T-helper 17 cell (primary cell): ENCODE results near the gene PRKCE. TPM values are rescaled to one million over a fixed set of nuclear protein-coding genes. Genes with fewer than 3 reads are reported as not detected.

Experiments
- ATAC-seq: fragments of 150-1000 bp; cut with Tn5 transposase; 2 replicates; pipeline ENCODE4 v1.10.0; 2021; ENCODE audit warnings: mild to moderate bottlenecking, moderate library complexity
- DNase-seq, 3 donors: peaks; one replicate each; pipeline versions ENCODE4 v3.0.0 to v3.0.0-alpha.2; 2020 to 2021
- H3K9me3 ChIP-seq: one replicate; pipeline ENCODE4 v1.7.0; 2013; ENCODE audit warnings: low read length, mild to moderate bottlenecking; ENCODE audit not compliant: control insufficient read depth, poor library complexity, severe bottlenecking
- H3K27ac Mint-ChIP-seq: one replicate; pipeline ENCODE4 v1.8.0; 2022; ENCODE audit warnings: mild to moderate bottlenecking, moderate library complexity, mixed read lengths
- H3K27me3 Mint-ChIP-seq: one replicate; pipeline ENCODE4 v1.8.0; 2022; ENCODE audit warnings: mixed read lengths
- H3K36me3 Mint-ChIP-seq: one replicate; pipeline ENCODE4 v1.8.0; 2022; ENCODE audit warnings: low read depth, mixed read lengths
- H3K4me1 Mint-ChIP-seq: one replicate; pipeline ENCODE4 v1.8.0; 2022; ENCODE audit warnings: mild to moderate bottlenecking, mixed read lengths
- H3K4me3 Mint-ChIP-seq: one replicate; pipeline ENCODE4 v1.8.0; 2022; ENCODE audit warnings: mild to moderate bottlenecking, moderate library complexity, mixed read lengths
- total RNA-seq, 4 donors: library from RNA in 2 of 4; stranded (reverse) in 2 of 4; gene quantifications; one replicate each; pipeline ENCODE4 v1.2.3 and lab custom pipeline; 2022 to 2026

PRKCE gene
- total RNA-seq, 2 donors from 2014 or later, result 17.6 to 23.7 TPM

DNA sequence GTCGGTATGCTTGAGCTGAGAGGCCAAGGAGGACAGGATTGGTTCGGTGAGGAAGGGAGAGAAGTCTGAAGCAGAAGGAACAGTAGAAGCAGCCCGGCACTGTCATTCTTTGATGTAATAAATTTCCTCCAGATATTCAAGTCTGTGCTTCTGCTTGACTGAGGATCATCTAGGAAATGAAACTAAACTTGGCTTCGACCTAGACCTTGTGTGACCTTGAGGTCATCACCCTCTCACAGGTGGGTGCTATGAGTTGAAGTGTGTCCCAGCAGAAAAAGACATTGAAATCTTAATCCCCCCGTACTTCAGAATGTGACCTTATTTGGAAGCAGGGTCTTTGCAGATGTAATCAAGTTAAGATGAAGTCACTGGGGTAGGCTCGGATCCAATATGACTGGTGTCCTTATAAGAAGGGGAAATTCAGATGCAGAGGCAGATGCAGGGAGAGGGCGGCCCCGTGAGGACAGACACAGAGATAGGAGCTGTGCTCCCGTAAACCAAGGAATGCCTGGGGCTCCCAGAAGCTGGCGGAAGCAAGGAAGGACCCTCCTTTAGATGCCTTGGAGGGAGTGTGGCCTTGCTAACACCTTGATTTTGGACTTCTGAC lies 49.0 kb downstream of the PRKCE start:
- H3K36me3 Mint-ChIP-seq, result peaks cover 3% of the 10 kb centered on the region
- H3K9me3 ChIP-seq, result no peaks in the 10 kb centered on the region
- DNase-seq (no peak), ATAC-seq (no peak)
- H3K4me1 Mint-ChIP-seq, result peaks cover 20% of the 10 kb centered on the region
- no peak overlapping the region for H3K4me3 Mint-ChIP-seq
- no peaks in the 10 kb centered on the region for H3K27me3 Mint-ChIP-seq
- H3K27ac Mint-ChIP-seq, result no peak overlapping the region

DNA sequence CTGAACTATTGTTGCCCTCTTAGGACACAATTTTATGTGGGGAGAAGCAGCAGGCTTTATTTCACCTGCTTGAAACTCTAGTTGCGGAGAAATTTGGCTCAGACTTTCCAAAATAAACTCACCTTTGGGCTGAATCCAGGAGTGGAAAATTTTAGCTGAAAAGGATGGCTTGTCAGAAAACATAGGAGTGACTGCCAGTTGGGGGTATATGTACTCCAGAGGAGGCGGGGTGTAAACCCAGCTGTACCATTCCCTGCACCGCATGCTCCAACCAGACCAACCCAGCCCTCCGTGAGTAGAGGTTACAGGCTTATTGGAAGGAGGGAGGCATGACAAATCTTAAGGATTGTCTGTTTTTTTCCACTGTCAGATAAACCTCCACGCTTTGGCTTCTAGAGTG lies 53.8 kb downstream of the PRKCE start:
- no peak overlapping the region for H3K4me3 Mint-ChIP-seq
- peaks cover 8% of the 10 kb centered on the region for H3K4me1 Mint-ChIP-seq
- H3K9me3 ChIP-seq, result no peaks in the 10 kb centered on the region
- H3K27ac Mint-ChIP-seq, result no peak overlapping the region
- no peaks in the 10 kb centered on the region for H3K27me3 Mint-ChIP-seq
- DNase-seq, result no peak
- peaks cover under 1% of the 10 kb centered on the region for H3K36me3 Mint-ChIP-seq
- no peak for ATAC-seq

DNA sequence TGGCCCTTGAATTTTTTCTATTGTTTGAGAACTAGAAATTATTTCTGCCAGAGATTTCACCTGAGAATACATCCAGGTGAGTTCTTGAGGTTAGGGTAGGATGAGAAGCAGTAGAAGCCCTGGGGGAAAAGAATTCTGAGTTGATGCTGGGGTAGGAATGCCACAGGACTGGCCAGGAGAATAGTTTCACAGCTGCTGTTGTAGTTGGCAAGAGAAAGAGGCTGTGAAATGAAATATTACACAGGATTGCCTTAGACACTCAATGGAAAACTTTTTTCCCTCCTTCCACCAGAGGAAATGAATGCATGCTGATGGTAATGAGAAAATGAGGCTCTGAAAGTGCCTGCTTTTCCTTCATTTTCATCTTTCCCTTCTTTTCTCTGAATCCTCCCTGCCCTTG lies 54.6 kb downstream of the PRKCE start:
- Mint-ChIP-seq H3K4me1 (peaks cover 5% of the 10 kb centered on the region), H3K27me3 (no peaks in the 10 kb centered on the region), H3K36me3 (no peaks in the 10 kb centered on the region), H3K27ac (no peak overlapping the region), H3K4me3 (no peak overlapping the region)
- no peak for DNase-seq
- H3K9me3 ChIP-seq, result no peaks in the 10 kb centered on the region
- no peak for ATAC-seq

DNA sequence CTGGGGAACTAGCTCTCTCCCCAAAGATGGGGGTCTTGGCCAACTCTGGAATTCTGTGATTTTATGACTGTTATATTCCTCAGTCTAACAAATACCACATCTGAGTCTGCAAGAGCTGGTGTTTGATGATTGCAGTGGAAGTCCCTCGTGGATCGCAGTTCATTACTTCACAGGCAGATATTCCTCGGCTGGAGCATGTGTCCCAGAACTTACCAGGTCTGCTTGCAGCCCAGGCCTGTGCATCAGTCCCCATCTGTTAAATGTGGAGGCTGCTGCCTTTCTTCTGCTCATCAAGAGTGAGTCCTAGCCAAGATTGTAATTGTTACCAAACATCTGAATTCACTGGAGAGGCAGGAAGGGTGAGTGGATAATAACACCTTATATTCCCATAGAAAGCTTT lies 55.5 kb downstream of the PRKCE start:
- ATAC-seq (no peak), DNase-seq (no peak)
- Mint-ChIP-seq H3K4me1 (peaks cover 2% of the 10 kb centered on the region), H3K27me3 (no peaks in the 10 kb centered on the region), H3K4me3 (no peak overlapping the region), H3K36me3 (no peaks in the 10 kb centered on the region), H3K27ac (no peak overlapping the region)
- no peaks in the 10 kb centered on the region for H3K9me3 ChIP-seq

DNA sequence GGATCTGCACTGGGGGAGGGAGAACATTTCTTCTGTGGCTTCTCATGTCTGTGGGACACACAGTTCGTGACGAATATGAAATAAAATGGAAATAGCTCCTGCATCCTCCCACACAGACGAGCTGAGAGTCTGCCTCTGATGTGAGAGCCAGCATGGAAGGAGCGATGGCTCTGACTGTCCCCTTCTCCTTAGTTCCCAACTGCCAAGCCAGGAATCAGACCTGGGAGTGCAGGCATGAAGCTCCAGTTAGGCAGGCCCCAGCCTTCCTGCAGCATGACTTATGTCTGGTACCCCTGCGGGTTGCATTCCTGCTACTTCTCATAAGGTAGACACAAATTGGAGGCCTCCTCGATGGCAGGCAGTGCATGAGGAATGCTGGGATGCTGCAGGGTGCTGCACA lies 56.2 kb downstream of the PRKCE start:
- H3K9me3 ChIP-seq, result no peaks in the 10 kb centered on the region
- Mint-ChIP-seq H3K4me3 (no peak overlapping the region), H3K27me3 (no peaks in the 10 kb centered on the region), H3K4me1 (peaks cover 6% of the 10 kb centered on the region), H3K36me3 (no peaks in the 10 kb centered on the region), H3K27ac (no peak overlapping the region)
- ATAC-seq, result no peak
- no peak for DNase-seq

DNA sequence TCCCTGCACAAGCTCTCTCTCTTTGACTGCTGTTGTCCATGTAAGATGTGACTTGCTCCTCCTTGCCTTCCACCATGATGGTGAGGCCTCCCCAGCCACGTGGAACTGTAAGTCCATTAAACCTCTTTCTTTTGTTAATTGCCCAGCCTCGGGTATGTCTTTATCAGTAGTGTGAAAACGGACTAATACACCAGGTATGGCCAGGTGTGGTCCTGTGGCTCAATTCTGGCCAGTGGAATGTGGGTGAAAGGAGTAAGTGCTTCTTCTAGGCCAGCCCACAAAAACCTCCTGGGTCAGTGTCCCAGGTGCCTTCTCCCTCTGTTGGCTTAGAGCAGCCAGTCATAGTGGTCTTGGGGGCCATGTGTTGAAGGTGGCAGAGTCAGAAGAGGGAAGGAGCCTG lies 57.0 kb downstream of the PRKCE start:
- Mint-ChIP-seq H3K36me3 (no peaks in the 10 kb centered on the region), H3K27me3 (no peaks in the 10 kb centered on the region), H3K4me1 (peaks cover 12% of the 10 kb centered on the region), H3K4me3 (no peak overlapping the region), H3K27ac (no peak overlapping the region)
- no peaks in the 10 kb centered on the region for H3K9me3 ChIP-seq
- DNase-seq, result no peak
- ATAC-seq, result no peak

DNA sequence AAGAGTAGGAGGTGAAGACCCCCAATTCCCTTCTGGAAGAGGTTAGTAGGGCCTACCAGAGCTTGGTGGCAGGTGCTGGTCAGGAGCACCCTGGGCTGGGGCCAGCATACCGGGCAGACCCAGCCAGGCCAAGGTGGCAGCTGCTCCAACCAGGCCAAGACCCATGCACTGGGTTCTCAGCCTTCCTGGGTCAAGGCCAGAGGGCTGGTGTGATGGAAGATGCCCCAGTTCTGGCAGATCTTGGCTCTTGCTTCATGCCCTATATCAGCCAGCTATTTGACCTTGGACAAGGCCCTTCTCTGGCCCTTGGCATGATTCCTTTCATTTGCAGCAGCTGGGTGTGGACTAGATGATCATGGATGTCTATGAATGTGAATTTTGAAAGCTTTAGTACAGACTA lies 57.7 kb downstream of the PRKCE start:
- ATAC-seq (no peak), DNase-seq (no peak)
- H3K9me3 ChIP-seq, result no peaks in the 10 kb centered on the region
- H3K4me1 Mint-ChIP-seq, result peaks cover 14% of the 10 kb centered on the region
- H3K27me3 Mint-ChIP-seq, result no peaks in the 10 kb centered on the region
- H3K27ac Mint-ChIP-seq, result no peak overlapping the region
- H3K4me3 Mint-ChIP-seq, result no peak overlapping the region
- H3K36me3 Mint-ChIP-seq, result no peaks in the 10 kb centered on the region

DNA sequence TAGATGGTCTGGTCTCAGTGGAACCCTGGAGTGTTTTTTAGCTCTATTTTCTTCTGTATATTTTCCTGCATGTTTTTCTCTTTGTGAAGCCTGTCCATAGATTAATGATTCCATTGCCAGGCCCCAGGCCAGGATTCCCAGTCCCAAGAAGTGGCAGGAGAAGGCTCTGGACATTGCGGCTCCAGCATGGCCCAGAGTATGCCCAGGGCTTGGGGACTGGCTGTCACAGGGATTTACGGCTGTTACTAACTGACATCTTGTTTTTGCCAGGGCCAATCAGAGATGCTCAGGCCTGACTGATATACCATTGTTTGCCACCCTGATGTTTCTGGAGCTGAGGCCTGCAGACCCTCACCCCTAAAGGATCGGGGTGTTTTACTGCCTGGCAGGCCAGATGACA lies 59.0 kb downstream of the PRKCE start:
- Mint-ChIP-seq H3K36me3 (no peaks in the 10 kb centered on the region), H3K4me3 (no peak overlapping the region), H3K27ac (no peak overlapping the region), H3K4me1 (peaks cover 14% of the 10 kb centered on the region), H3K27me3 (no peaks in the 10 kb centered on the region)
- H3K9me3 ChIP-seq, result no peaks in the 10 kb centered on the region
- DNase-seq, result no peak
- no peak for ATAC-seq

DNA sequence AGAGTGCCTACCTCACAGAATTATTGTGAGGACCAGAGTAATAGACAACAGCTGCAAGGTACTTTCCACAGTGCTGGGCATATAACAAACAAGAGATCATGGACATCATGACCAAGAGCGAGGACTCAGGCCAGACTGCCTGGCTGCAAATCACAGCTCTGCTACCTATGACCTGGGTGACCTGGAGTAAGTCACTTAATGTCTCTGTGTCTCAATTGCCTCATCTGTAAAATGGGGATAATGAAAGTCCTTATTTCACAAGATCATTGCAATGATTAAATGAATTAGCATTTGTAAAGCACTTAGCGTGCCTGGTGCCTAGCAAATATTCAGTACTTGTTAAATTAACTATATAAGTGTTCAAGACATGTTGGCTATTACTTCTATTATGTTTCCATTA lies 59.7 kb downstream of the PRKCE start:
- Mint-ChIP-seq H3K4me1 (peaks cover 14% of the 10 kb centered on the region), H3K27ac (no peak overlapping the region), H3K36me3 (peaks cover 3% of the 10 kb centered on the region), H3K27me3 (no peaks in the 10 kb centered on the region), H3K4me3 (no peak overlapping the region)
- H3K9me3 ChIP-seq, result no peaks in the 10 kb centered on the region
- DNase-seq (no peak), ATAC-seq (no peak)

DNA sequence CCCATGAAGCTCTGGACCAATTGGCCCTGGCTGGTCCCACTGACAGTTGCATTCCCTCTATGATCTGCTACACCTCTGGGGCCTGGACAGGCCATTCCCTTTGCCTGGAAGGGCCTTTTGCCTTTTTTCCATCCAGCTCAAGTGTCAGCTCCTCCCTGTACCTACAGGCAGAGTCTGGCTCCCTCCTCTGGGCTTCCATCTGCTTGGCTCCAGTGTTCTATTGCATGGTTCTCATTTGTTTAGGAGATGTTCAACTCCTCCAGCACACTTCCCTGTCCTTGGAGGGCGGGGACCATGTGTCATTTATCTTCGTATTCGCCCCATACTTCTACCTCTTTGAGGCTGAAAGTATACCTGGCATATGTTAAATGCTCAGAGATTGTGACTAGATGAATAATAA lies 61.1 kb downstream of the PRKCE start:
- Mint-ChIP-seq H3K27ac (no peak overlapping the region), H3K36me3 (peaks cover 3% of the 10 kb centered on the region), H3K4me3 (no peak overlapping the region), H3K27me3 (no peaks in the 10 kb centered on the region), H3K4me1 (peaks cover 14% of the 10 kb centered on the region)
- ATAC-seq (no peak), DNase-seq (no peak)
- H3K9me3 ChIP-seq, result no peaks in the 10 kb centered on the region

DNA sequence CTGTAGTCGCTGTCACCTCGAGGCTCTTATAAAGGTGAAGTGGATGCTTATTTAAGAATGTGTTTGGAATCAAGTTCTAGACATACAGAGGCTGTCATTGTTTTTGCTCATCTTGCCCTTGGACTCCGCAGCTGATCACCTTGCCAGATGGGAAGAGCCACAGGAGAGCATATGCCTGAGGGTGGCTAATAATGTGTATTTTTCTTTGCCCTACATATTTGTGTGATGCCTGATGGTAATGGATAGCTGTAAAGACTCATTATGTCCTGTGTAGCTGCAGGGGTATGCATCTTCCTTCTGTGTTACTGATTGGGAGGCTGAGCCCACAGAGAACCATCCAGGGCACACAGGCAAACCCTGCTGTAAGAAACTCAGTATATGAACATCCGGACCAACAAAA lies 61.7 kb downstream of the PRKCE start:
- no peaks in the 10 kb centered on the region for H3K9me3 ChIP-seq
- Mint-ChIP-seq H3K4me3 (no peak overlapping the region), H3K27ac (no peak overlapping the region), H3K4me1 (peaks cover 14% of the 10 kb centered on the region), H3K36me3 (peaks cover 3% of the 10 kb centered on the region), H3K27me3 (no peaks in the 10 kb centered on the region)
- no peak for ATAC-seq
- DNase-seq, result no peak

DNA sequence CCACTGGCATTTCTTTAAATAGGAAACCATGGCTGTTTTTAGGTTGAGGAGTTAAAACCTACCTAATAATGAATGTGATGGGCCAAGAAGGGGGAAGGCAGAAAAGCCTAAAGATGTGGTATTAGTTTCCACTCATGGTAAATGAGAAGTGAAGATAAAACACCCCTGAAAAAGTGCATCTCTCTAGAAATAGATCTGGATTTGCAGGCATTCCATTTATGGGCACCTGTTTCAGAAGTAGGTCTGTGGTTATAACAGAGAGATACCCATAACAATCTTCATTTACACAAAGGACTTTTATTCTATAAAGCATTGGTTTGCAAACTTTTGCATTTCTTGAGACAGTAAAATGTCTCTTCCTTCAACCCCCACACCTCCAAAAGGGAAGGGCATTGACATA lies 62.1 kb downstream of the PRKCE start:
- Mint-ChIP-seq H3K27ac (no peak overlapping the region), H3K36me3 (peaks cover 3% of the 10 kb centered on the region), H3K4me3 (no peak overlapping the region), H3K4me1 (peaks cover 14% of the 10 kb centered on the region), H3K27me3 (no peaks in the 10 kb centered on the region)
- no peaks in the 10 kb centered on the region for H3K9me3 ChIP-seq
- ATAC-seq (no peak), DNase-seq (no peak)

DNA sequence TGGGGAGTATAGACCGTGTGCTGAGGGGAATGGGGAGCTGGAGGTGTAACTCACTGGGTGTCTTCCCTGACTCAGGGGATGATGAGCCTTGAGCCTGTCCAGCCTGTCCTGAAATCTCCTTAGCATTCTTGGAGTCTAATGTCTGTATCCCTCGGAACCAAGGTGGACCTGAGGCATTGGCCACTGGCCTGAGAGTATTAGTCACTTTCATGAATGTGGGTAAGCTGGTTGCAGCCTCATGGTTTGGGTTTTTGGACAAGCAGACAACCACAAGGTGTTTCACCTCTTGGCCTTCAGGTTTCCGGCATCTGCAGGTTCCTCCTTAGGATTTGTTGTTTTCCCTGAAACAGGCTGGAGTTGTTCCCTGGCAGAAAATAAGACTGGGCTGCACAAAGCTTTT lies 63.2 kb downstream of the PRKCE start:
- Mint-ChIP-seq H3K36me3 (peaks cover 3% of the 10 kb centered on the region), H3K4me1 (peaks cover 19% of the 10 kb centered on the region), H3K27me3 (no peaks in the 10 kb centered on the region), H3K4me3 (no peak overlapping the region), H3K27ac (no peak overlapping the region)
- DNase-seq (no peak), ATAC-seq (no peak)
- H3K9me3 ChIP-seq, result no peaks in the 10 kb centered on the region

DNA sequence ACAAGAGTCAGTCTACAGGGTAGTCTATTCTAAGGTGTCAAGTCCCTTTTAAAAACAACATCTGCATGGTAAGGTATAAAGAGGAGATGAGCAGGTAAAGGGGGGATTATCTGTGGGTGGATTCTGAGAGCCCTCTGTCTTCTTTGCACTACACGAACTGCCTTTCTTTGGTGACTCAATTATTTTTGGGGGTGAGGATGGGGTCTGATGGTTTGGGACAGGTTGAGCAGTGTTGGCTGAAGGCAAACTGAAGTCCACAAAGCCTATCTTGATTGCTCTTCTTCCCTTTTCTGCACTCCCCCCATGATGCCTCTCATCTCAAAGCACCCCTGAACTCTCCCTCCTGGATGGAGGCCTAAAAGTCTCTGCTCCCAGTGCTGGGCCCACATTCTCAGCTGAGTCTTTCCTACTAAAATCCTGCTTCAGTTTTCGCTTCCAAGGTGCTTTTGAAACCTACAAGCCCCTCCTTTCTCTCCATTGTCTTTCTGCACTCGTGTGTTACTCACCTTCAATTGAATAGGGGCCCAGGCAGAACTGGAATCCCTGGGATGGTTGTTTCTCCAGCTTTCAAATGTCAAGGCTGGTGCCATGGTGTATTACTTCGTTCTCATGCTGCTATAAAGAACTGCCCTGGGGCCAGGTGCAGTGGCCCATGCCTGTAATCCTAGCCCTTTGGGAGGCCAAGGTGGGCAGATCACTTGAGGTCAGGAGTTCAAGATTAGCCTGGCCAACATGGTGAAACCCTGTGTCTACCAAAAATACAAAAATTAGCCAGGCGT lies 64.3 kb downstream of the PRKCE start:
- Mint-ChIP-seq H3K4me1 (peaks cover 23% of the 10 kb centered on the region), H3K27me3 (no peaks in the 10 kb centered on the region), H3K27ac (no peak overlapping the region), H3K4me3 (no peak overlapping the region), H3K36me3 (peaks cover 3% of the 10 kb centered on the region)
- DNase-seq, result no peak
- ATAC-seq, result no peak
- no peaks in the 10 kb centered on the region for H3K9me3 ChIP-seq
